Erythroblast (primary cell): Measurements from ENCODE around the gene MRGPRE.

Experiments used
- GATA1 ChIP-seq: IDR thresholded peaks from 2 replicates; pipeline ENCODE4 v1.6.1; 2011; ENCODE audit warnings: low read depth, mild to moderate bottlenecking, control low read depth, low read length, moderate library complexity
- POLR2A ChIP-seq: IDR thresholded peaks from 2 replicates; pipeline ENCODE4 v1.6.1; 2011; ENCODE audit warnings: mild to moderate bottlenecking, low read length

DNA sequence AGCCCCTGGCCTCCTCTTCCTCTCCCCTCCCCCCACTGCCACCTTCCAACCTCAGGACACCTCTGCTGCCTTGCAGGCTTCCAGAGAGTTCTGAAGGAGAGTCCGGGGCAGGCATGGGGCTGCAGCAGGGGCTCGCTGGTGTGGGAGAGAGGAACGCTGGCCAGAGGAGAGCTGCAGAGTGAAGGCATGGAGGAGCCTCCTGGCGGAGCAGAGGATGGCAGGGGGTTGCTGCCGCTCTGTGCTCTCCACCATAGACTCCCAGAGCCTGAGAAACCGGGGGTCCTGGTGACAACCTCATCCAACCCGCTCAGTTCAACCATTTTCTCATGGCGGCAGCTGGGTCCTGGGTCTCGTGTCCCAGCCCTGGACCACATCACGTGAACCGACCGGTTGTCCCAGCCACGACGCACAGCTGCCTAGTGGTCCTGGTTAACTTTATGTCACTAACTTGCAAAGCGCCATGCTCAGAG lies 31.1 kb downstream of the MRGPRE start:
- TF ChIP-seq POLR2A (no peak), GATA1 (no peak)
